ENCODE data around the gene LRCH4. TPM values are rescaled to one million over a fixed set of nuclear protein-coding genes. Genes with fewer than 3 reads are reported as not detected.
"Not testable (repeated sequence)": the region's sequence is repeated elsewhere in the genome, so short reads cannot be mapped to it uniquely, and the experiment has no call there.

The LRCH4 gene
- polyA plus RNA-seq, 1 experiment: 20.0 TPM

GRCh38 chr7:100544386-100544785 lies 41.5 kb downstream of the LRCH4 start:
- H3K36me3 ChIP-seq (ENCODE audit: control insufficient read depth, insufficient read depth, low read length): no peaks in the 10 kb centered on the region
- no peak overlapping the region for H3K4me3 ChIP-seq (ENCODE audit: low read depth, low read length)
- POLR2A ChIA-PET: no interaction called here
- no peak for DNase-seq (ENCODE audit: low read depth)
- H3K27me3 ChIP-seq (ENCODE audit: control insufficient read depth, insufficient read depth, low read length): no peaks in the 10 kb centered on the region
- CTCF ChIA-PET: interaction anchor here (1.6 to 2.7 kb wide), 4 partner anchors 12 to 62 kb away, joined by 4 to 17 read pairs (median 6); no protein-coding TSS in a partner anchor
- no peak for TF ChIP-seq CTCF (IDR thresholded peaks at IDR 0.05; ENCODE audit: insufficient read depth, low read depth, low read length)

- DNase-seq (ENCODE audit: low read depth): no peak
- no peaks in the 10 kb centered on the region for H3K36me3 ChIP-seq (ENCODE audit: control insufficient read depth, insufficient read depth, low read length)
- ChIA-PET CTCF (interaction anchor here (1.7 to 2.2 kb wide), 2 partner anchors 12 to 16 kb away, joined by 9 to 12 read pairs; no protein-coding TSS in a partner anchor), POLR2A (no interaction called here)
- TF ChIP-seq CTCF (IDR thresholded peaks at IDR 0.05; ENCODE audit: insufficient read depth, low read depth, low read length): no peak
- H3K4me3 ChIP-seq (ENCODE audit: low read depth, low read length): no peak overlapping the region
- no peaks in the 10 kb centered on the region for H3K27me3 ChIP-seq (ENCODE audit: control insufficient read depth, insufficient read depth, low read length)
These were observed 42.3 kb downstream of the LRCH4 start for GRCh38 chr7:100543586-100543985.

DNA sequence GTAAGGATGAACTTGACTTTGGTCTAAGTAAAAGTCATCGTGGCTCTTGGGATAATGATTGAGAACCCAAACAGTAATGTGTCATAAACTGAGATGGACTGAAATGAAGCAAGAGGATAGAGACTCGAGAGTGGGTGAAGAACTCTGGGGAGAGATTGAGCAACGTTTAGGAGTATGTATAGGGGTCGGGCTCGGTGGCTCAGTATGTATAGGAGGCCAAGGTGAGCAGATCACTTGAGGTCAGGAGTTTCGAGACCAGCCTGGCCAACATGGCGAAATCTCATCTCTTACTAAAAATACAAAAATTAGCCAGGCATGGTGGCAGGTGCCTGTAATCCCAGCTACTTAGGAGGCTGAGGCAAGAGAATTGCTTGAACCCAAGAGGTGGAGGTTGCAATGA lies 44.6 kb downstream of the LRCH4 start:
- POLR2A ChIA-PET; H3K4me3 ChIP-seq (ENCODE audit: low read depth, low read length); H3K27me3 ChIP-seq (ENCODE audit: control insufficient read depth, insufficient read depth, low read length); H3K36me3 ChIP-seq (ENCODE audit: control insufficient read depth, insufficient read depth, low read length); DNase-seq (ENCODE audit: low read depth): not testable (repeated sequence)
- CTCF ChIA-PET: interaction anchor here (1.2 to 1.6 kb wide), 2 partner anchors 23 to 164 kb away, joined by 3 to 4 read pairs; partner anchors contain the start of gene POP7

GRCh38 chr7:100540073-100540723 lies 45.7 kb downstream of the LRCH4 start:
- TF ChIP-seq CTCF (IDR thresholded peaks at IDR 0.05; ENCODE audit: insufficient read depth, low read depth, low read length): no peak
- H3K36me3 ChIP-seq (ENCODE audit: control insufficient read depth, insufficient read depth, low read length): no peaks in the 10 kb centered on the region
- ChIA-PET POLR2A (no interaction called here), CTCF (interaction anchor here (0.6 to 1.2 kb wide), 2 partner anchors 10 to 24 kb away, joined by 3 read pairs; no protein-coding TSS in a partner anchor)
- H3K4me3 ChIP-seq (ENCODE audit: low read depth, low read length): no peak overlapping the region
- H3K27me3 ChIP-seq (ENCODE audit: control insufficient read depth, insufficient read depth, low read length): no peaks in the 10 kb centered on the region
- DNase-seq (ENCODE audit: low read depth): no peak

DNA sequence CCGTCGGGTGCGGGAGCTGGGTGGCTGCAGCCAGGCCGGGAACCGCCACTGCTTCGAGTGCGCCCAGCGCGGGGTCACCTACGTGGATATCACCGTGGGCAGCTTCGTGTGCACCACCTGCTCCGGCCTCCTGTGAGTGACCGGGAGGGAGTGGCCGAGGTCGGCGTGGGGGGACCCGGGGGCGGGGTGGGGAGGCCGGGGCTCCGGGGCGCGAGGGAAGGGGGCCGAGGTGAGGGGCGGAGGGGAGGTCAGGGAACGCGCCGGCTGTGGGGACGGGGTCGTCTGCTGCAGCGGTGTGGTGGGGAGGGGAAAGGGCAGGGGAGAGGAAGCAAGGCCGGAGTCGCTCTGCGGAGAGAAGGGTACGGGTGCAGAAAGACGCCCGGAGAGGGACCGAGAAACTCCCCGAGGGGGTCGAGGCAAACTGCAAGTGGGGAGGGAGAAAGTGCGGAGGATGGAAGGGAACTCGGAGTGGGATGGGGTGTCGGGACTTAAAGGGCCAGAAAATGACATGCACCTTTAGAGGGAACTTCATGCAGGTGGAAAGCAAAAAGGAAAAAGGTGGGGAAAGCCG lies 46.4 kb downstream of the LRCH4 start:
- Histone ChIP-seq H3K36me3 (ENCODE audit: control insufficient read depth, insufficient read depth, low read length) (no peaks in the 10 kb centered on the region), H3K27me3 (ENCODE audit: control insufficient read depth, insufficient read depth, low read length) (no peaks in the 10 kb centered on the region), H3K4me3 (ENCODE audit: low read depth, low read length) (peak overlapping the region; percentile 80)
- DNase-seq (ENCODE audit: low read depth): no peak
- TF ChIP-seq CTCF (IDR thresholded peaks at IDR 0.05; ENCODE audit: insufficient read depth, low read depth, low read length): no peak
- ChIA-PET POLR2A (interaction anchor here (0.6 kb wide), 1 partner anchor 19 kb away, joined by 7 read pairs; no protein-coding TSS in a partner anchor), CTCF (interaction anchor here (1.2 to 1.3 kb wide), 2 partner anchors 20 to 30 kb away, joined by 4 to 5 read pairs; no protein-coding TSS in a partner anchor)

All from BJ (cell line).